ENCODE results near the gene NDUFC2. TPM values are rescaled to one million over a fixed set of nuclear protein-coding genes. Genes with fewer than 3 reads are reported as not detected.

Gene NDUFC2
- total and polyA plus RNA-seq, 2 of the 13 experiments (the other 11 are each of a cell fraction or from before 2014, with no cell fraction given): 256 to 363 TPM

DNA sequence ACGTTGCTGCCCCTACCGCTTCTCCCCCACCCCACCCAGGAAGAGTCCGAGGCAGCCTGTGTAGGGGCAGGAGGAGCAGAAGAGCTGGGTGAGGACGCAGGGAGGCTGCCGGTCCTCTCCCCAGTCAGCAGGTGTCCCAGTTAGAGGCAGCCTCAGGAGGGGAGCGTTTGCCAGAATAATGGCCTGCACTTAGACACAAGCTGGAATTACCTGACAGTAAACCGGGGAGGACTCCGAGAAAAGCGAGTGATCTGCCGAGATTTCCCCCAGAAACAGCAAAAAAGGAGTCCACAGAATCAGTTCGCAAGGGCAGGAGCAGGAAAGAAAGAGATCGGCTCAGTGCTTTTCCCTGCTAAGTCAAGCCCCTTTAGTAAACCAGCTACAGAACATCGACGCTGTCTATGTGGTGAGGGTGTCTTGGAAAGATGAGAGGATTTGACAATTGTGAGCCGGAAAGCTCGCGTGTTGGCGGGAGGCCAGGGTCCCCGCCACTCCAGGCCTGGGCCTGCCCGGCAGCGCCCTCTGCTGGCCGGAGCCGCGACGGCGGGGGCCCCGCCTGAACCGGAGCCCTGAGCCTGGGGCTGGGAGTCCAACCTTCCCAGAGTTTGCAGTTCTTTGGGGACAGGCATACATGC is 33.7 kb downstream of the NDUFC2 start (continued):
- TF ChIP-seq, protein P1, sequence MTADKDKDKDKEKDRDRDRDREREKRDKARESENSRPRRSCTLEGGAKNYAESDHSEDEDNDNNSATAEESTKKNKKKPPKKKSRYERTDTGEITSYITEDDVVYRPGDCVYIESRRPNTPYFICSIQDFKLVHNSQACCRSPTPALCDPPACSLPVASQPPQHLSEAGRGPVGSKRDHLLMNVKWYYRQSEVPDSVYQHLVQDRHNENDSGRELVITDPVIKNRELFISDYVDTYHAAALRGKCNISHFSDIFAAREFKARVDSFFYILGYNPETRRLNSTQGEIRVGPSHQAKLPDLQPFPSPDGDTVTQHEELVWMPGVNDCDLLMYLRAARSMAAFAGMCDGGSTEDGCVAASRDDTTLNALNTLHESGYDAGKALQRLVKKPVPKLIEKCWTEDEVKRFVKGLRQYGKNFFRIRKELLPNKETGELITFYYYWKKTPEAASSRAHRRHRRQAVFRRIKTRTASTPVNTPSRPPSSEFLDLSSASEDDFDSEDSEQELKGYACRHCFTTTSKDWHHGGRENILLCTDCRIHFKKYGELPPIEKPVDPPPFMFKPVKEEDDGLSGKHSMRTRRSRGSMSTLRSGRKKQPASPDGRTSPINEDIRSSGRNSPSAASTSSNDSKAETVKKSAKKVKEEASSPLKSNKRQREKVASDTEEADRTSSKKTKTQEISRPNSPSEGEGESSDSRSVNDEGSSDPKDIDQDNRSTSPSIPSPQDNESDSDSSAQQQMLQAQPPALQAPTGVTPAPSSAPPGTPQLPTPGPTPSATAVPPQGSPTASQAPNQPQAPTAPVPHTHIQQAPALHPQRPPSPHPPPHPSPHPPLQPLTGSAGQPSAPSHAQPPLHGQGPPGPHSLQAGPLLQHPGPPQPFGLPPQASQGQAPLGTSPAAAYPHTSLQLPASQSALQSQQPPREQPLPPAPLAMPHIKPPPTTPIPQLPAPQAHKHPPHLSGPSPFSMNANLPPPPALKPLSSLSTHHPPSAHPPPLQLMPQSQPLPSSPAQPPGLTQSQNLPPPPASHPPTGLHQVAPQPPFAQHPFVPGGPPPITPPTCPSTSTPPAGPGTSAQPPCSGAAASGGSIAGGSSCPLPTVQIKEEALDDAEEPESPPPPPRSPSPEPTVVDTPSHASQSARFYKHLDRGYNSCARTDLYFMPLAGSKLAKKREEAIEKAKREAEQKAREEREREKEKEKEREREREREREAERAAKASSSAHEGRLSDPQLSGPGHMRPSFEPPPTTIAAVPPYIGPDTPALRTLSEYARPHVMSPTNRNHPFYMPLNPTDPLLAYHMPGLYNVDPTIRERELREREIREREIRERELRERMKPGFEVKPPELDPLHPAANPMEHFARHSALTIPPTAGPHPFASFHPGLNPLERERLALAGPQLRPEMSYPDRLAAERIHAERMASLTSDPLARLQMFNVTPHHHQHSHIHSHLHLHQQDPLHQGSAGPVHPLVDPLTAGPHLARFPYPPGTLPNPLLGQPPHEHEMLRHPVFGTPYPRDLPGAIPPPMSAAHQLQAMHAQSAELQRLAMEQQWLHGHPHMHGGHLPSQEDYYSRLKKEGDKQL (CRISPR knock-in tag; IDR thresholded peaks at IDR 0.05; ENCODE audit: low read depth): no peak
- TF ChIP-seq, protein P2, sequence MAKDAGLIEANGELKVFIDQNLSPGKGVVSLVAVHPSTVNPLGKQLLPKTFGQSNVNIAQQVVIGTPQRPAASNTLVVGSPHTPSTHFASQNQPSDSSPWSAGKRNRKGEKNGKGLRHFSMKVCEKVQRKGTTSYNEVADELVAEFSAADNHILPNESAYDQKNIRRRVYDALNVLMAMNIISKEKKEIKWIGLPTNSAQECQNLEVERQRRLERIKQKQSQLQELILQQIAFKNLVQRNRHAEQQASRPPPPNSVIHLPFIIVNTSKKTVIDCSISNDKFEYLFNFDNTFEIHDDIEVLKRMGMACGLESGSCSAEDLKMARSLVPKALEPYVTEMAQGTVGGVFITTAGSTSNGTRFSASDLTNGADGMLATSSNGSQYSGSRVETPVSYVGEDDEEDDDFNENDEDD (CRISPR knock-in tag; IDR thresholded peaks at IDR 0.05; ENCODE audit: borderline replicate concordance): peak; percentile 42; the same call in 1 of the 2 replicates
- TF ChIP-seq PHB2 (IDR thresholded peaks at IDR 0.05; ENCODE audit: partially characterized antibody) (no peak), ZNF496 (CRISPR knock-in tag; IDR thresholded peaks at IDR 0.05; ENCODE audit: insufficient replicate concordance) (no peak), DR1 (CRISPR knock-in tag; IDR thresholded peaks at IDR 0.05) (no peak), TCF7 (IDR thresholded peaks at IDR 0.05; ENCODE audit: low read depth) (no peak), MED8 (CRISPR knock-in tag; IDR thresholded peaks at IDR 0.05; ENCODE audit: insufficient replicate concordance) (no peak), ISX (CRISPR knock-in tag; conservative IDR thresholded peaks at IDR 0.05) (no peak), ZNF850 (CRISPR knock-in tag; conservative IDR thresholded peaks at IDR 0.05) (no peak), ZNF430 (CRISPR knock-in tag; IDR thresholded peaks at IDR 0.05) (peak; percentile 57; the same call in 1 of the 2 replicates), SNRNP70 (IDR thresholded peaks at IDR 0.05; ENCODE audit: low read depth, low read length) (no peak), TCF7L2 (IDR thresholded peaks at IDR 0.05; ENCODE audit: low read depth, low read length) (no peak), THAP11 (CRISPR knock-in tag; IDR thresholded peaks at IDR 0.05) (peak; percentile 69; the same call in 1 of the 2 replicates), SAP130 (CRISPR knock-in tag; IDR thresholded peaks at IDR 0.05; ENCODE audit: low read depth) (peak; percentile 78), ZNF589 (CRISPR knock-in tag; conservative IDR thresholded peaks at IDR 0.05) (no peak), ZNF605 (CRISPR knock-in tag; IDR thresholded peaks at IDR 0.05) (peak; percentile 50; the same call in 1 of the 2 replicates), SAFB2 (CRISPR knock-in tag; IDR thresholded peaks at IDR 0.05; ENCODE audit: borderline replicate concordance, low read depth) (peak; percentile 59; the same call in 1 of the 2 replicates), ONECUT2 (CRISPR knock-in tag; IDR thresholded peaks at IDR 0.05) (no peak)
- TF ChIP-seq, protein P3, sequence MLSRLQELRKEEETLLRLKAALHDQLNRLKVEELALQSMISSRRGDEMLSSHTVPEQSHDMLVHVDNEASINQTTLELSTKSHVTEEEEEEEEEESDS (CRISPR knock-in tag; IDR thresholded peaks at IDR 0.05; ENCODE audit: borderline replicate concordance): no peak
